Adipocyte (in vitro differentiated cells): ENCODE measurements around the gene RAB4B.
A peak's percentile ranks its signal among the peaks of the same experiment; 100 is the strongest.
"Not testable (repeated sequence)": the region's sequence is repeated elsewhere in the genome, so short reads cannot be mapped to it uniquely, and the experiment has no call there.

ENCODE experiments used
- DNase-seq: peaks from one replicate; pipeline ENCODE4 v3.0.0-alpha.2; 2015; ENCODE audit warnings: low read depth
- H3K27me3 ChIP-seq: replicated peaks from 2 replicates; pipeline ENCODE4 v1.7.0; 2013; ENCODE audit warnings: mild to moderate bottlenecking, low read length, moderate library complexity; ENCODE audit not compliant: control insufficient read depth, insufficient read depth
- H3K36me3 ChIP-seq: 2 replicates; pipeline ENCODE4 v1.7.0; 2013; ENCODE audit warnings: low read length, mild to moderate bottlenecking, moderate library complexity; ENCODE audit not compliant: control insufficient read depth, insufficient read depth, severe bottlenecking
- H3K4me1 ChIP-seq: 2 replicates; pipeline ENCODE4 v1.7.0; 2013; ENCODE audit warnings: mild to moderate bottlenecking, low read length, moderate library complexity; ENCODE audit not compliant: control insufficient read depth, insufficient read depth
- H3K4me3 ChIP-seq: 2 replicates; pipeline ENCODE4 v1.7.0; 2013; ENCODE audit warnings: mild to moderate bottlenecking, low read length, moderate library complexity
- H3K9ac ChIP-seq: 2 replicates; pipeline ENCODE4 v1.7.0; 2013; ENCODE audit warnings: mild to moderate bottlenecking, low read length, moderate library complexity
- H3K9me3 ChIP-seq: 2 replicates; pipeline ENCODE4 v1.7.0; 2013; ENCODE audit warnings: mild to moderate bottlenecking, low read length, moderate library complexity; ENCODE audit not compliant: control insufficient read depth

Gene RAB4B

GRCh38 chr19:40771101-40771862, 6.8 kb upstream of the RAB4B start:
- not testable (repeated sequence) for DNase-seq, H3K9ac ChIP-seq, H3K9me3 ChIP-seq, H3K4me1 ChIP-seq, H3K36me3 ChIP-seq, H3K4me3 ChIP-seq, H3K27me3 ChIP-seq

- no peak for DNase-seq
- Histone ChIP-seq H3K9ac (no peak within 1 kb of the TSS), H3K4me3 (no peak within 1 kb of the TSS), H3K36me3 (no peaks in the 10 kb centered on the region), H3K27me3 (no peaks in the 10 kb centered on the region), H3K4me1 (peaks cover 11% of the 10 kb centered on the region), H3K9me3 (no peaks in the 10 kb centered on the region)
Measured at GRCh38 chr19:40774916-40775631, 3.0 kb upstream of the RAB4B start, which contains the start of gene MIA. Gene MIA, plus strand, starts transcription at chr19:40775521. Its CDS starts 22 bp downstream, at chr19:40775543.

GRCh38 chr19:40775632-40776022, 2.4 kb upstream of the RAB4B start:
- Histone ChIP-seq H3K27me3 (no peaks in the 10 kb centered on the region), H3K4me3 (no peak overlapping the region), H3K9ac (no peak overlapping the region), H3K4me1 (peaks cover 11% of the 10 kb centered on the region), H3K9me3 (no peaks in the 10 kb centered on the region), H3K36me3 (no peaks in the 10 kb centered on the region)
- no peak for DNase-seq

- H3K4me1 ChIP-seq = peaks cover 11% of the 10 kb centered on the region
- H3K27me3 ChIP-seq = no peaks in the 10 kb centered on the region
- no peaks in the 10 kb centered on the region for H3K9me3 ChIP-seq
- no peaks in the 10 kb centered on the region for H3K36me3 ChIP-seq
- no peak overlapping the region for H3K9ac ChIP-seq
- H3K4me3 ChIP-seq = no peak overlapping the region
- DNase-seq = no peak
Measured at GRCh38 chr19:40776364-40776763, 1.7 kb upstream of the RAB4B start.

GRCh38 chr19:40776932-40777644, 959 bp upstream of the RAB4B start:
- peak; percentile 96 for DNase-seq
- H3K4me3 ChIP-seq = peak overlapping the region; percentile 85
- H3K27me3 ChIP-seq = no peaks in the 10 kb centered on the region
- no peaks in the 10 kb centered on the region for H3K36me3 ChIP-seq
- H3K9me3 ChIP-seq = no peaks in the 10 kb centered on the region
- peak overlapping the region; percentile 89 for H3K9ac ChIP-seq
- peaks cover 11% of the 10 kb centered on the region for H3K4me1 ChIP-seq

- no peaks in the 10 kb centered on the region for H3K27me3 ChIP-seq
- H3K4me3 ChIP-seq = peak overlapping the region; percentile 85
- no peaks in the 10 kb centered on the region for H3K9me3 ChIP-seq
- no peak for DNase-seq
- H3K4me1 ChIP-seq = peaks cover 11% of the 10 kb centered on the region
- H3K36me3 ChIP-seq = no peaks in the 10 kb centered on the region
- peak overlapping the region; percentile 89 for H3K9ac ChIP-seq
Measured at GRCh38 chr19:40777645-40777936, 456 bp upstream of the RAB4B start.

GRCh38 chr19:40778706-40779284, 748 bp downstream of the RAB4B start:
- Histone ChIP-seq H3K36me3 (no peaks in the 10 kb centered on the region), H3K4me1 (peaks cover 11% of the 10 kb centered on the region), H3K27me3 (no peaks in the 10 kb centered on the region), H3K9me3 (no peaks in the 10 kb centered on the region), H3K4me3 (peak overlapping the region; percentile 85), H3K9ac (peak overlapping the region; percentile 89)
- DNase-seq = peak; percentile 51

GRCh38 chr19:40780582-40780981, 2.5 kb downstream of the RAB4B start:
- peaks cover 13% of the 10 kb centered on the region for H3K36me3 ChIP-seq
- no peaks in the 10 kb centered on the region for H3K9me3 ChIP-seq
- no peak for DNase-seq
- H3K27me3 ChIP-seq = no peaks in the 10 kb centered on the region
- no peak overlapping the region for H3K4me3 ChIP-seq
- no peak overlapping the region for H3K9ac ChIP-seq
- H3K4me1 ChIP-seq = peaks cover 11% of the 10 kb centered on the region

- no peaks in the 10 kb centered on the region for H3K27me3 ChIP-seq
- no peak for DNase-seq
- no peaks in the 10 kb centered on the region for H3K9me3 ChIP-seq
- H3K36me3 ChIP-seq = peaks cover 13% of the 10 kb centered on the region
- H3K9ac ChIP-seq = no peak overlapping the region
- no peak overlapping the region for H3K4me3 ChIP-seq
- peaks cover 11% of the 10 kb centered on the region for H3K4me1 ChIP-seq
Measured at GRCh38 chr19:40781140-40781539, 3.1 kb downstream of the RAB4B start.

GRCh38 chr19:40783711-40784110, 5.7 kb downstream of the RAB4B start:
- no peaks in the 10 kb centered on the region for H3K27me3 ChIP-seq
- peaks cover 6% of the 10 kb centered on the region for H3K4me1 ChIP-seq
- no peak overlapping the region for H3K4me3 ChIP-seq
- H3K9me3 ChIP-seq = no peaks in the 10 kb centered on the region
- H3K9ac ChIP-seq = no peak overlapping the region
- DNase-seq = no peak
- peaks cover 13% of the 10 kb centered on the region for H3K36me3 ChIP-seq

- not testable (repeated sequence) for H3K4me1 ChIP-seq, H3K9ac ChIP-seq, DNase-seq, H3K4me3 ChIP-seq, H3K27me3 ChIP-seq, H3K9me3 ChIP-seq
- peaks cover 13% of the 10 kb centered on the region for H3K36me3 ChIP-seq
Measured at GRCh38 chr19:40784146-40784545, 6.1 kb downstream of the RAB4B start.
